Measurements from ENCODE around the gene LHX1. TPM values are rescaled to one million over a fixed set of nuclear protein-coding genes. Genes with fewer than 3 reads are reported as not detected.

The LHX1 gene
- total and polyA plus RNA-seq, 10 of the 15 experiments (the other 5 are each of a cell fraction or from before 2014, with no cell fraction given) = not detected

- ChIA-PET CTCF (interaction anchor here (2.2 kb wide), 1 partner anchor 153 kb away, joined by 4 read pairs; no protein-coding TSS in a partner anchor), RAD21 (ENCODE audit: unreplicated experiment) (no interaction called here)
Observed at GRCh38 chr17:36894177-36894576, 43.1 kb upstream of the LHX1 start.

GRCh38 chr17:36894925-36895324, 42.4 kb upstream of the LHX1 start:
- no peak overlapping the region for H3K27ac ChIP-seq (ENCODE audit: control insufficient read depth, insufficient read depth)
- no peak for FAIRE-seq
- SMC1A ChIA-PET (ENCODE audit: uncharacterized antibody, unreplicated experiment) = no interaction called here
- H3K9ac ChIP-seq (ENCODE audit: control insufficient read depth, insufficient read depth, low read length) = no peak overlapping the region
- no TSS peak for BruUV-seq (replicated peaks)
- H3K27me3 ChIP-seq (replicated peaks in 1 of 2; ENCODE audit: control insufficient read depth in 2 of 2, insufficient read depth in 2 of 2, low read length in 1 of 2) = peaks cover 0 to 2% of the 10 kb centered on the region in 2 experiments; a peak in 3 of 4 replicates
- POLR2A ChIA-PET = no interaction called here
- no peaks in the 10 kb centered on the region for H3K4me1 ChIP-seq (ENCODE audit: control insufficient read depth, insufficient read depth, low read length)
- no peak for DNase-seq (ENCODE audit: low read depth, low spot score)
- no peak for ATAC-seq
- TF ChIP-seq ESRRA (IDR thresholded peaks at IDR 0.05; ENCODE audit: low read length) (no peak), IKZF2 (IDR thresholded peaks at IDR 0.05) (no peak), PBX3 (IDR thresholded peaks at IDR 0.05; ENCODE audit: insufficient replicate concordance, low read depth, low read length) (no peak)
- WGBS (ENCODE audit: insufficient coverage, insufficient replicate concordance, low lambda C conversion rate, missing lambda C conversion rate) = 39% methylated on average over 5 of the region's 5 CpGs
- no peaks in the 10 kb centered on the region for H3K79me2 ChIP-seq (ENCODE audit: control insufficient read depth, insufficient read depth, low read length)
- CTCF ChIA-PET = interaction anchor here (1.5 kb wide), 1 partner anchor 152 kb away, joined by 3 read pairs; no protein-coding TSS in a partner anchor
- no peak overlapping the region for H3K4me2 ChIP-seq (ENCODE audit: control insufficient read depth, insufficient read depth)
- H3K36me3 ChIP-seq (ENCODE audit: control insufficient read depth in 2 of 2, insufficient read depth in 2 of 2, low read length in 1 of 2) = no peaks in the 10 kb centered on the region
- no peak overlapping the region for H3K4me3 ChIP-seq
- H2AFZ ChIP-seq (ENCODE audit: control insufficient read depth, low read depth, low read length) = no peak overlapping the region
- in situ Hi-C loops (cut with MboI) = no loop called here
- no peaks in the 10 kb centered on the region for H3K9me3 ChIP-seq (replicated peaks; ENCODE audit: control insufficient read depth, insufficient read depth, low read length)
- no peaks in the 10 kb centered on the region for H4K20me1 ChIP-seq (ENCODE audit: control insufficient read depth, insufficient read depth)
- intact Hi-C loops (cut with micrococcal nuclease; ENCODE audit: unreplicated experiment) = no loop called here
- RAD21 ChIA-PET (ENCODE audit: unreplicated experiment) = no interaction called here

More at GRCh38 chr17:36894177-36894576, 43.1 kb upstream of the LHX1 start:
- Histone ChIP-seq H2AFZ (ENCODE audit: control insufficient read depth, low read depth, low read length) (no peak overlapping the region), H3K79me2 (ENCODE audit: control insufficient read depth, insufficient read depth, low read length) (no peaks in the 10 kb centered on the region), H3K4me3 (no peak overlapping the region), H4K20me1 (ENCODE audit: control insufficient read depth, insufficient read depth) (no peaks in the 10 kb centered on the region), H3K4me1 (ENCODE audit: control insufficient read depth, insufficient read depth, low read length) (no peaks in the 10 kb centered on the region), H3K36me3 (ENCODE audit: control insufficient read depth in 2 of 2, insufficient read depth in 2 of 2, low read length in 1 of 2) (no peaks in the 10 kb centered on the region), H3K9me3 (replicated peaks; ENCODE audit: control insufficient read depth, insufficient read depth, low read length) (no peaks in the 10 kb centered on the region), H3K9ac (ENCODE audit: control insufficient read depth, insufficient read depth, low read length) (no peak overlapping the region), H3K4me2 (ENCODE audit: control insufficient read depth, insufficient read depth) (no peak overlapping the region), H3K27ac (ENCODE audit: control insufficient read depth, insufficient read depth) (no peak overlapping the region), H3K27me3 (replicated peaks in 1 of 2; ENCODE audit: control insufficient read depth in 2 of 2, insufficient read depth in 2 of 2, low read length in 1 of 2) (peaks cover 0 to 2% of the 10 kb centered on the region in 2 experiments; a peak in 3 of 4 replicates)
- ATAC-seq (no peak), DNase-seq (ENCODE audit: low read depth, low spot score) (no peak), FAIRE-seq (no peak)
- 45% methylated on average over 9 of the region's 9 CpGs for WGBS (ENCODE audit: insufficient coverage, insufficient replicate concordance, low lambda C conversion rate, missing lambda C conversion rate)
- BruUV-seq (replicated peaks) = no TSS peak
- intact Hi-C loops (cut with micrococcal nuclease; ENCODE audit: unreplicated experiment) (no loop called here), in situ Hi-C loops (cut with MboI) (no loop called here)
- SMC1A ChIA-PET (ENCODE audit: uncharacterized antibody, unreplicated experiment) = no interaction called here
- TF ChIP-seq NR2C1 (IDR thresholded peaks at IDR 0.05) (no peak), ZNF217 (IDR thresholded peaks at IDR 0.05) (no peak), ZBTB33 (IDR thresholded peaks at IDR 0.05) (no peak), STAT3 (IDR thresholded peaks at IDR 0.05; ENCODE audit: low read depth, low read length) (no peak), STAT1 (conservative IDR thresholded peaks at IDR 0.05) (no peak), SMAD1 (IDR thresholded peaks at IDR 0.05; ENCODE audit: low read depth, partially characterized antibody) (no peak)
- POLR2A ChIA-PET = no interaction called here

All from GM12878 (cell line).